ENCODE data around the gene CCDC9B.
A peak's percentile ranks its signal among the peaks of the same experiment; 100 is the strongest.

The CCDC9B gene

GRCh38 chr15:40345867-40346578 is 5.3 kb upstream of the CCDC9B start:
- H3K9me3 ChIP-seq (ENCODE audit: control insufficient read depth in 5 of 5, low read length in 5 of 5): no peaks in the 10 kb centered on the region
- H3K4me3 ChIP-seq (ENCODE audit: low read depth in 1 of 5, low read length in 5 of 5): no peak overlapping the region
- H3K4me1 ChIP-seq (ENCODE audit: control insufficient read depth in 5 of 5, insufficient read depth in 5 of 5, low read length in 5 of 5): peaks cover 3 to 26% (median 21%) of the 10 kb centered on the region in 5 donors
- no peak overlapping the region for H3K27ac ChIP-seq (ENCODE audit: low read depth, low read length)
- H3K27me3 ChIP-seq (ENCODE audit: control insufficient read depth in 5 of 5, insufficient read depth in 4 of 5, low read length in 5 of 5): peaks cover 0 to 5% (median 0%) of the 10 kb centered on the region in 5 donors
- no peaks in the 10 kb centered on the region for H3K36me3 ChIP-seq (ENCODE audit: control insufficient read depth in 5 of 5, insufficient read depth in 5 of 5, low read length in 5 of 5)
- H3K9ac ChIP-seq (ENCODE audit: low read length in 5 of 5): no peak overlapping the region

- Histone ChIP-seq H3K4me3 (ENCODE audit: low read depth in 1 of 5, low read length in 5 of 5) (no peak overlapping the region), H3K9ac (ENCODE audit: low read length in 5 of 5) (no peak overlapping the region), H3K36me3 (ENCODE audit: control insufficient read depth in 5 of 5, insufficient read depth in 5 of 5, low read length in 5 of 5) (no peaks in the 10 kb centered on the region), H3K4me1 (ENCODE audit: control insufficient read depth in 5 of 5, insufficient read depth in 5 of 5, low read length in 5 of 5) (peaks cover 6 to 33% (median 28%) of the 10 kb centered on the region in 5 donors), H3K27me3 (ENCODE audit: control insufficient read depth in 5 of 5, insufficient read depth in 4 of 5, low read length in 5 of 5) (peaks cover 0 to 3% (median 0%) of the 10 kb centered on the region in 5 donors), H3K27ac (ENCODE audit: low read depth, low read length) (no peak overlapping the region), H3K9me3 (ENCODE audit: control insufficient read depth in 5 of 5, low read length in 5 of 5) (no peaks in the 10 kb centered on the region)
Measured at GRCh38 chr15:40345225-40345866, 4.6 kb upstream of the CCDC9B start.

DNA sequence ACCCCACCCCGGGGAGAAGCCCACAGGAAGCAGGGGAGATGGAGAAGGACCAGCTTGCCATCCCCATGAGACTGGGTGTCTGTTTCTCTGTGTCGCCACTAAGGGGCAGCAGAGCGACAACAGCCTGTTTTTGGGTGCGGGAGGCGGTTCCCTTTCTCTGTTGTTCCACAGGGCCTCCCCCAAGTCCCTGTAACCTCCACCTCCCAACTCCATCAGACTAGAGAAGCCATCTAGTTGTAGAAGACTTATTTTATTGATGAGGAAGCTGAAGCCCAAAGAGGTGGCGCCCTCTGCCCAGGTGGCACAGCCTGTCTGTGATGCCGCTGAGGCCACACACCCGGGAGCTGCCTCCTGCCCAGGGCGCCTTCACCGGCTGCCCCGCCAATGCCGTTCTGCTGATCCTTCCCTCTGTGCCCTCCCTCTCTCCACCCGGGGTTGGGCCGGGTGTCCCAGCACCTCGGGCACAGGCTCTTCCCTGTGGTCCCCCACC is 3.9 kb upstream of the CCDC9B start:
- H3K36me3 ChIP-seq (ENCODE audit: control insufficient read depth in 5 of 5, insufficient read depth in 5 of 5, low read length in 5 of 5): no peaks in the 10 kb centered on the region
- no peak overlapping the region for H3K27ac ChIP-seq (ENCODE audit: low read depth, low read length)
- H3K9me3 ChIP-seq (ENCODE audit: control insufficient read depth in 5 of 5, low read length in 5 of 5): no peaks in the 10 kb centered on the region
- H3K4me3 ChIP-seq (ENCODE audit: low read depth in 1 of 5, low read length in 5 of 5): no peak overlapping the region
- peaks cover 0 to 3% (median 0%) of the 10 kb centered on the region in 5 donors for H3K27me3 ChIP-seq (ENCODE audit: control insufficient read depth in 5 of 5, insufficient read depth in 4 of 5, low read length in 5 of 5)
- H3K9ac ChIP-seq (ENCODE audit: low read length in 5 of 5): no peak overlapping the region
- H3K4me1 ChIP-seq (ENCODE audit: control insufficient read depth in 5 of 5, insufficient read depth in 5 of 5, low read length in 5 of 5): peaks cover 10 to 39% (median 35%) of the 10 kb centered on the region in 5 donors

DNA sequence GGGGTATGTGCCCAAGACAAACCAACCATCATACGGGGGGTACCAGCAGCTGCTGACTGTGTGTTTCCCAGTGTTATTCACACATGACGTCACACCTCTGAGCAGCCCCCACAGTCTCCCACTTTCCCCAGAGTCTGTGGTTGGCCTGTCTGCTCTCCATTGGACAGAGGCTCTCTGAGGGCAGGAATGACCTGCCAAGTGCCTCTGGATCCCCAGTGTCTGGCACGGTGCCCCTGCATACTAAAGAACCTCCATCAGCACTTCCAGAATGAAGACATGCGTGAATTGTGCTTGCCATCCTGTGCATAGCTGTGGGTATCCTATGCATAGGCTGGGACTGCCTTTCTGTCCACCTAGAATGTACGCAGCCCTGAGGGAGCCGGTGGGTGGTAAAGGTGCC is 3.5 kb upstream of the CCDC9B start:
- Histone ChIP-seq H3K9me3 (ENCODE audit: control insufficient read depth in 5 of 5, low read length in 5 of 5) (no peaks in the 10 kb centered on the region), H3K27me3 (ENCODE audit: control insufficient read depth in 5 of 5, insufficient read depth in 4 of 5, low read length in 5 of 5) (peaks cover 0 to 2% (median 0%) of the 10 kb centered on the region in 5 donors), H3K4me3 (ENCODE audit: low read depth in 1 of 5, low read length in 5 of 5) (no peak overlapping the region), H3K9ac (ENCODE audit: low read length in 5 of 5) (no peak overlapping the region), H3K36me3 (ENCODE audit: control insufficient read depth in 5 of 5, insufficient read depth in 5 of 5, low read length in 5 of 5) (no peaks in the 10 kb centered on the region), H3K27ac (ENCODE audit: low read depth, low read length) (no peak overlapping the region), H3K4me1 (ENCODE audit: control insufficient read depth in 5 of 5, insufficient read depth in 5 of 5, low read length in 5 of 5) (peaks cover 12 to 44% (median 39%) of the 10 kb centered on the region in 5 donors)

DNA sequence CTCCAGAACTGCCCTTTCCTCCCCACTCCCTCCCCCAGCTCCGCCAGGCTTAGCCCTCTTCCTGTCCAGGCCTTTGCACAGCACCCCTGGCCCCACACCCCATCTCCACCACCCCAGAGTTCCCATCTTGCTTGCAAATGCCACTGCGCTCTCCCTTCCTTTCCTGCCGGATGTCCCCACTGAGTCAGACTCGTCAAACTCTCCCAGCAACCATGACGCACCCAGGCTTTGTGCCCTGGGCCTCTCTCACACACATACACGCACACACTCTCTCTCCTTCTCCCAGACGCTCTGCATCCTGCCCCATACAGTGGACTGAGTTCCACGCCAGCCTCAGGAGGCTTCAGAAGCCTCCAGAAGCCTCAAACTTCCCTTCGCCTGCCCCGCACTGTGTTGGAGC is 2.8 kb upstream of the CCDC9B start:
- Histone ChIP-seq H3K27me3 (ENCODE audit: control insufficient read depth in 5 of 5, insufficient read depth in 4 of 5, low read length in 5 of 5) (no peaks in the 10 kb centered on the region), H3K4me3 (ENCODE audit: low read depth in 1 of 5, low read length in 5 of 5) (no peak overlapping the region), H3K9me3 (ENCODE audit: control insufficient read depth in 5 of 5, low read length in 5 of 5) (no peaks in the 10 kb centered on the region), H3K4me1 (ENCODE audit: control insufficient read depth in 5 of 5, insufficient read depth in 5 of 5, low read length in 5 of 5) (peaks cover 12 to 51% (median 46%) of the 10 kb centered on the region in 5 donors), H3K36me3 (ENCODE audit: control insufficient read depth in 5 of 5, insufficient read depth in 5 of 5, low read length in 5 of 5) (no peaks in the 10 kb centered on the region), H3K27ac (ENCODE audit: low read depth, low read length) (peak overlapping the region; percentile 23), H3K9ac (ENCODE audit: low read length in 5 of 5) (no peak overlapping the region)

- Histone ChIP-seq H3K27me3 (ENCODE audit: control insufficient read depth in 5 of 5, insufficient read depth in 4 of 5, low read length in 5 of 5) (no peaks in the 10 kb centered on the region), H3K4me1 (ENCODE audit: control insufficient read depth in 5 of 5, insufficient read depth in 5 of 5, low read length in 5 of 5) (peaks cover 12 to 60% (median 54%) of the 10 kb centered on the region in 5 donors), H3K4me3 (ENCODE audit: low read depth in 1 of 5, low read length in 5 of 5) (no peak overlapping the region), H3K9me3 (ENCODE audit: control insufficient read depth in 5 of 5, low read length in 5 of 5) (no peaks in the 10 kb centered on the region), H3K27ac (ENCODE audit: low read depth, low read length) (peak overlapping the region; percentile 23), H3K9ac (ENCODE audit: low read length in 5 of 5) (peak overlapping the region in 1 of 5 donors; percentile 48), H3K36me3 (ENCODE audit: control insufficient read depth in 5 of 5, insufficient read depth in 5 of 5, low read length in 5 of 5) (no peaks in the 10 kb centered on the region)
Measured at GRCh38 chr15:40342416-40343320, 1.9 kb upstream of the CCDC9B start.

DNA sequence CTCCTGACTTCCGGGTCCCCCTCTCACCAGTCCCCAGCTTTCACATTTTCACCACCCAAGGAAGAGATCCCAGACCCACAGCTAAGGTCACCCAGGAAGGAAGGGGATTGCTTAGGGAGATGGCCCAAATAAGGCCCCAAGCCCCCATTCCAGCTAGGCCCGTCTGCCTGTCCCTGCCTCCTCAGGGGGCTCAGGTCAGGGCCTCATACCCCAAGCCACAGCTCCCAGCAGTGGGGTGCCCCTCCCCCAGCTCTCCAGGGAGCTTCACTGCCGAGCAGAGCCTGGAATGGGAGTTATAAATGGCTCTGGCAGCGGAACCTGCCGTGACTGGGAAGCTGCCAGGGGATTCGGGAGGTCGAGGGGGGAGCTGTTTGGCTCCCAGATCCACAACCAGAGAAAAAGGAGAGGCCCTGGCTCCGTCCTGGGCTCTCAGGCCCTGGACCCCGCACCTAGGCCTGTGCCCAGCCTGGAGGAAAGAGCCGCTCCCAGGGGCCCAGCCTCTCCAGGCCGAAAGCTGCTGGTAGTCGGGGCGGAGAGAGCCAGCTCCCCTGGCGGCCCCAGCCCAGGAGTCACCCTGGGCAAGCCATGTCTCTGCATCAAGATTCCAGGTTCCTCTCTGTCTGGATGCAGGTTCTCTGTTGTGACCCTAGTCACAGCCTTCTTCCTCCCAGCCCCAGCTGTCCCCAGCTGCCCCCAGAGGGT is 550 bp downstream of the CCDC9B start:
- Histone ChIP-seq H3K27me3 (ENCODE audit: control insufficient read depth in 5 of 5, insufficient read depth in 4 of 5, low read length in 5 of 5) (no peaks in the 10 kb centered on the region), H3K9ac (ENCODE audit: low read length in 5 of 5) (peak overlapping the region in 4 of 5 donors; percentile 68 to 81 (median 72)), H3K4me3 (ENCODE audit: low read depth in 1 of 5, low read length in 5 of 5) (peak overlapping the region in 4 of 5 donors; percentile 32 to 58 (median 50)), H3K27ac (ENCODE audit: low read depth, low read length) (peak overlapping the region; percentile 94), H3K36me3 (ENCODE audit: control insufficient read depth in 5 of 5, insufficient read depth in 5 of 5, low read length in 5 of 5) (no peaks in the 10 kb centered on the region), H3K4me1 (ENCODE audit: control insufficient read depth in 5 of 5, insufficient read depth in 5 of 5, low read length in 5 of 5) (peaks cover 12 to 80% (median 64%) of the 10 kb centered on the region in 5 donors), H3K9me3 (ENCODE audit: control insufficient read depth in 5 of 5, low read length in 5 of 5) (no peaks in the 10 kb centered on the region)

DNA sequence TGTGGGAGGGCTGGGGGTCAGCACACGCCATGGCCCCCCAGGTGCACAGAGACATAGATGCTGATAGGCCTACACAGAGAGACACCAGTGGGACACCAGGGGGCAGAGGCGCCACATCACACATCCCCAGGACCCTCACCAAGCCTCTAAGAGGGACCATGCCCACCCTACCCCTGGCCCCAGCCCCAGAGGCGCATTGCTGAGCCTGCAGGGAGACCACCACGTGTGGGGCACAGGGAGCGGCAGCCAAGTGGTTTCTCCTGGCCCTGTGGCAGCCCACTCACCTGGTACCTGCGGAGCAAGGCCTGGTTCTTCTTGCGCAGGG is 1.2 kb downstream of the CCDC9B start:
- peaks cover 12 to 86% (median 70%) of the 10 kb centered on the region in 5 donors for H3K4me1 ChIP-seq (ENCODE audit: control insufficient read depth in 5 of 5, insufficient read depth in 5 of 5, low read length in 5 of 5)
- H3K27me3 ChIP-seq (ENCODE audit: control insufficient read depth in 5 of 5, insufficient read depth in 4 of 5, low read length in 5 of 5): no peaks in the 10 kb centered on the region
- peak overlapping the region in 4 of 5 donors; percentile 68 to 81 (median 72) for H3K9ac ChIP-seq (ENCODE audit: low read length in 5 of 5)
- H3K27ac ChIP-seq (ENCODE audit: low read depth, low read length): peak overlapping the region; percentile 94
- no peaks in the 10 kb centered on the region for H3K9me3 ChIP-seq (ENCODE audit: control insufficient read depth in 5 of 5, low read length in 5 of 5)
- H3K36me3 ChIP-seq (ENCODE audit: control insufficient read depth in 5 of 5, insufficient read depth in 5 of 5, low read length in 5 of 5): peaks cover 0 to 2% (median 0%) of the 10 kb centered on the region in 5 donors
- H3K4me3 ChIP-seq (ENCODE audit: low read depth in 1 of 5, low read length in 5 of 5): peak overlapping the region in 2 of 5 donors; percentile 57 to 58

DNA sequence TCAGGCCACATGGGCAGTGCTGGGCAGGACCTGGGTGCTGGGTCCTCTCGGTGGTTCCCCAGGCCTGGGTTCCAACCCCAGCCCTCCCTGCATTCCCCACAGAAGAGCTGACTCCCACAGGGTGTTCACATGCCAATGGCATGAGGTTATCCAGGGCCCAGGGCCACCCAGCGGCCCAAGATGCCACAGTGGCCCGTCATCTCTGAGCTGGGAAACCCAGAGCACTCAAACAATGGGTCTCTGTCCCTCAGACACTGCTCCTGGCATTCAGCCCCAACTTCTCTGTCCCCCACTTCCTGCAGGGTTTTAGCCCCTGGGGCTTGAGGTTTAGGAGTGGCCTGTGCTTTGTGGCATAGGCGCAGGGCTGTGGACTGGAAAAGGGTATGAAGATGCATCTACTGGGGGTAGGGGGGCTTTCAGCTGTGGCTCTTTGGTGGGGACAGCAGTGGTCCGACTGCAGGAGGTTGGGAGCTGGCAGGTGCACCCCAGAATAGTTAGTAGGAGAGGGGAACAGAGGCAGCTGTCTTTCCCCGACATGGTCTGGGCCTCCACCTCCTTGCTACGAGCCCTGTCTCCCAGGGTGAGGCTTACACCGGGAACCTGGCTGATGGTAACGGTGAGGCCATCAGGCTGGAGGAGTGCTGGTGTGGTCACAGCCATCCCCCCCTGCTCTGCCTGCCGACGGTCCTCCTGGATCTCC is 1.7 kb downstream of the CCDC9B start:
- no peaks in the 10 kb centered on the region for H3K27me3 ChIP-seq (ENCODE audit: control insufficient read depth in 5 of 5, insufficient read depth in 4 of 5, low read length in 5 of 5)
- peak overlapping the region; percentile 94 for H3K27ac ChIP-seq (ENCODE audit: low read depth, low read length)
- no peaks in the 10 kb centered on the region for H3K9me3 ChIP-seq (ENCODE audit: control insufficient read depth in 5 of 5, low read length in 5 of 5)
- peaks cover 15 to 86% (median 73%) of the 10 kb centered on the region in 5 donors for H3K4me1 ChIP-seq (ENCODE audit: control insufficient read depth in 5 of 5, insufficient read depth in 5 of 5, low read length in 5 of 5)
- peak overlapping the region in 1 of 5 donors; percentile 58 for H3K4me3 ChIP-seq (ENCODE audit: low read depth in 1 of 5, low read length in 5 of 5)
- H3K9ac ChIP-seq (ENCODE audit: low read length in 5 of 5): peak overlapping the region in 2 of 5 donors; percentile 70 to 74
- H3K36me3 ChIP-seq (ENCODE audit: control insufficient read depth in 5 of 5, insufficient read depth in 5 of 5, low read length in 5 of 5): peaks cover 0 to 2% (median 0%) of the 10 kb centered on the region in 5 donors

All from subcutaneous abdominal adipose tissue (tissue), 5 donors.